VCaP (cell line): ENCODE measurements around the gene NEK6.

ENCODE experiments used
- H3K27ac ChIP-seq: fragments of 450-650 bp; 2 replicates; pipeline ENCODE4 v1.5.1; 2017
- TF ChIP-seq, protein P1 (sequence below): fragments of 450-650 bp; conservative IDR thresholded peaks from 2 replicates; pipeline ENCODE4 v1.5.1; 2017; ENCODE audit warnings: mild to moderate bottlenecking, moderate library complexity

The NEK6 gene

DNA sequence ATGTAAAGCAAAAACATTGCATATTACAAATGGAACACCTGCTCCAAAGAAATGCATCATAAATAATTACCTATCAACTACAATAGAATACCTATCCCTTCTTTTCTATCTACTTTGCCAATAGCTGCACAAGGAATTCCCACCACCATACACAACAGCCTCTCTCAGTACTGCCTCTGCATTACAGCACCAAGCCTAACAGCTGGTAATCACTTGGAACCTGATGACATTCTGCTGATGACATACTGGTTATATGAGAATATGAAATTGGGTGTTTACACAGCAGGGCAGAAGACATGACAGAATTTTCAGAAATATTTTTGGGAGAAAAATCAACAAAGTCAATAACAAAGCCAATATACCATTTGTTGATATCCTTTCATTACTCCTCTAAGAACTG lies 114.3 kb downstream of the NEK6 start:
- no peak overlapping the region for H3K27ac ChIP-seq
- TF ChIP-seq, protein P1, sequence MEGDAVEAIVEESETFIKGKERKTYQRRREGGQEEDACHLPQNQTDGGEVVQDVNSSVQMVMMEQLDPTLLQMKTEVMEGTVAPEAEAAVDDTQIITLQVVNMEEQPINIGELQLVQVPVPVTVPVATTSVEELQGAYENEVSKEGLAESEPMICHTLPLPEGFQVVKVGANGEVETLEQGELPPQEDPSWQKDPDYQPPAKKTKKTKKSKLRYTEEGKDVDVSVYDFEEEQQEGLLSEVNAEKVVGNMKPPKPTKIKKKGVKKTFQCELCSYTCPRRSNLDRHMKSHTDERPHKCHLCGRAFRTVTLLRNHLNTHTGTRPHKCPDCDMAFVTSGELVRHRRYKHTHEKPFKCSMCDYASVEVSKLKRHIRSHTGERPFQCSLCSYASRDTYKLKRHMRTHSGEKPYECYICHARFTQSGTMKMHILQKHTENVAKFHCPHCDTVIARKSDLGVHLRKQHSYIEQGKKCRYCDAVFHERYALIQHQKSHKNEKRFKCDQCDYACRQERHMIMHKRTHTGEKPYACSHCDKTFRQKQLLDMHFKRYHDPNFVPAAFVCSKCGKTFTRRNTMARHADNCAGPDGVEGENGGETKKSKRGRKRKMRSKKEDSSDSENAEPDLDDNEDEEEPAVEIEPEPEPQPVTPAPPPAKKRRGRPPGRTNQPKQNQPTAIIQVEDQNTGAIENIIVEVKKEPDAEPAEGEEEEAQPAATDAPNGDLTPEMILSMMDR = no peak

DNA sequence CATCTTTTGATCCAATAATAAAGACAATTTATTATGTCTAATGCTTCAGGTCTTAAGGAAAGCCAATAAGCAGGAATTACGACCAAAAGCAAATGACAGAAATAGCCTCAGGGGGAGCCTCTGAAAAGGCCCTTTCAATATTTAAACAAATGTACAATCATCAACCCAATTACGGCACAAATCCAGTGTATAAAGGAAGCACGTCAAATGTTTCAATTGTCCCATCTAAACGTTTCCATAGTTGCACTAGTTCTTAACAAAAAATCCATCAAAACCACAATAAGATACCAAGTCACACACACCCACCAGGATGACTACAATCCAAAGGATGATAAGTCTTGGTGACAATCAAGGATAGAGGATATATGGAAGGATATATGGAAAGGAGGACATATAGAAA lies 115.6 kb downstream of the NEK6 start:
- TF ChIP-seq, protein P1 = no peak
- no peak overlapping the region for H3K27ac ChIP-seq

DNA sequence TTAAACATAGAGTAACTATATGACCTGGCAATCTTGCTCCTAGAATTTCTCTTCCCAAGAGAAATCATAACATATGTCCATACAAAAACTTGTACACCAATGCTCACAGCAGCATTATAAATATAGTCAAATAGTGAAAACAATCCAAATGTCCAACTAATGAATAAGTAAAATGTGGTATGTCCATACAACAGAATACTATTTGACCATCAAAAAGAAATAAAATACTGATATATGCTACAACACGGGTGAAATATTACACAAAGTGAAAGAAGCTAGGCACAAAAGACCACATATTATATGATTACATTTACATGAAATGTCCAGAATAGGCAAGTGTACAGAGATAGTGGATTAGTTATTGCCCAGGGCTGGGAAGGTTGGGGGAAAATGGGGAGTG lies 116.1 kb downstream of the NEK6 start:
- H3K27ac ChIP-seq = no peak overlapping the region
- TF ChIP-seq, protein P1 = no peak

DNA sequence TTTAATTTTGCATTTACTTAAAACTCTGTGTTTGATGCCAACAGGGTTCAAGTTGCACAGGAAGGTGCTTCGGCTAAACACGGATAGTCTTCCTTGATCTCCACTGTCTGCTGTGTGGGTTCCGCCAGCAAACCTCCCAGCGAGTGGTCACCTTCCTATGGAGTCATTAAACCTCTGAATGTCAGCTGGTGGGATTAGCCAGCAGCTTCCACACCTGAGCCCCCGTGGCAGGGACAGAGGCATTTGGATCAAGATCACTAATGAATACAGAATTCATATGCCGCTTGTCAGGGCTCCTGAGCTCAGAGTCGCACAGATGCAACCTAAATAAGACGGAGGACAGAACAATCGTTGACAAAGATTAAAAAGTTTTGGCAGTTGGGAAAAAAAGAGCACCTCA lies 118.0 kb downstream of the NEK6 start:
- H3K27ac ChIP-seq = no peak overlapping the region
- TF ChIP-seq, protein P1 = no peak

DNA sequence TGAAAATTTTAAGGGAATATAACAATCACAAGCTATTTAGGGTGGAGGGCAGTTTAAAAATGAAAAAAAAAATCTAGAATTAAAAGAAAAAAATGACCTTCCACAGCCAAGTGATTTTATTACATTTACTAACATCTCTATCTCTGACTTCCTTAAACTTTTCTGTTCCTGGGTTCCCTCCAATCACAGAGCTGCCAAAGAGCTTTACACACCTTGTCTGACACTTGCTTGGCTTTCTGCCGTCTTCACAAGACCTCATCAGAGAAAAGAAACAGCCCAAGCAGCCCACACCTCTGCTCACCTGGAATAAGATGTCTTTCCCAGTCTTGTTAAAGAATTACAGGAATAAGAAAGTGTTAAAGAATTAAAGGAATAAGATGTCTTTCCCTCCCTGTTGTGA lies 118.6 kb downstream of the NEK6 start:
- no peak overlapping the region for H3K27ac ChIP-seq
- TF ChIP-seq, protein P1 = no peak

DNA sequence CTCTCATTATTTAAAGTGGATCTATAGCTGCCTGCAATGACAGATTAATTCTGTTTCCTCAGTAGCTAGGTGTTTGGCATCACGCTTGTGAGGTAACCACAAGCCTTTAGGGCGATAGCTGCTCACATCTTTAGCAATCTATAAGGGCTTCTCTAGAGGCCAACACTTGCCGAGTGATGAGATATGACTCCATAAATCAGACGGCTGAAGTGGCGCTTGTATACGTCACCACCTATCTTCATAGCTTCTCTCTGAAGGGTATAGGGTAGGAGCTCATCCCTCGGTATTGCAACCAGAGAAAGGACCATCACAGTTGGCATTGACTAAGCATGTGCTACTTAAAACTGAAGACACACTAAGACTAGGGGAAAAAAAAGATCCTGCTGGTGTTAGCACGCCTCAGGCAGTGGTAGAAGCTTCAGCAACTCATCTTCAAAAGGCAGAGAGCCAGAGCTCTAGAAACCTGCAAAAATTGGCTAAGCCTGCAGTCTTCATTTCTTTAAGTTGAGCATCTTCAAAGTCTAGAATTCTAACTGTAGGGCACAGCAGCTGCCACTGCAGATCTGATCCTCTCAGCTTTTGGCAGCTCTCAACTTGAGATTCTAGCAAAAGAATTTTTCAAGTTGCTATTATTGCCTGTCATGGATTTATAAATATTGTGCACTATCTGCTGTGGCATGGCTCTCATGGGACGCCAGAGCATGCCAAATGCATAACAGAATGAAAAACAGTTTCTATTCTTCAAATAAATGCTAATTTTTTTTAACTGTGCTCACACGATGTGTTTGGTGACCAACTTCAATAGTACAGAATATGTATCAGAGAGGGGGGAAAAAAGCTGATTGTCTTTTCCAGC lies 120.0 kb downstream of the NEK6 start:
- TF ChIP-seq, protein P1 = no peak

DNA sequence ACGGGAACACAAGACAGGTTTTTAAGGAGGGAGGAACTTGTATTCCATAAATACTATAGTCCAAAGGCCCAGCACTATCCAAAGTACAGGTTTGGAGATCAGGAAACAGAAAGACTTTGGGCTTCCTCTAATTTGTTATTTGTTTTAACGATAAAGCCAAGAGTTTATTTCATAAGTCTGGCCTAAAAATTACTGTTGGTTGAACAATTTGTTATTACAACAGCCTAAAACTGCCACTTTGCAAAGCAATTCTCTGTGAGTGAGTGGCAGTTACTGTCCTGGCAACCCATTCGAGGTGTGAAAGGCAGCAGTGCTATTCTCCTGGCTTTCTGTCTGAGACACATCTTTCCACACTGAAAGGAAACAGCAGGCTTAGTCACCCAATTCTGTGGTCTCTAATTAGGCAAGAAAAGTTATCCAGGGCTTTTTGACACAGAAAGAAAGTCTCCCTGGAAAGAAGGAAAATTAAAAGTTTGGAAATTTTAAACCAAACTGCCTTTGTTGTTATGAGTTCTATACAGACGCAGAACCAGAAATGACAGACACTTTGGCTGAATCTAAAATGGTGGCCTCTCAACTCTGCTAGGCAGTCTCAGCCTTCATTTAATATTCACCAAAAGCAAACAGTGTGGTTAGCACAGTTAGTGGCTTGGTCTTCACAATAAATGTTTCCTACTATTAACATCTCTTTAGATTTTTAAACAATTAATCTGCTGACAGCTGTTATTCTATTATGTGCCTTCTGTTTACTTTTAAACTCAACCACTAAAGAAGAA lies 123.6 kb downstream of the NEK6 start:
- TF ChIP-seq, protein P1 = no peak
- no peak overlapping the region for H3K27ac ChIP-seq

More for the DNA sequence above, 120.0 kb downstream of the NEK6 start:
- no peak overlapping the region for H3K27ac ChIP-seq
